Measurements from ENCODE around the gene RHBDF1.

Gene RHBDF1, protein sequence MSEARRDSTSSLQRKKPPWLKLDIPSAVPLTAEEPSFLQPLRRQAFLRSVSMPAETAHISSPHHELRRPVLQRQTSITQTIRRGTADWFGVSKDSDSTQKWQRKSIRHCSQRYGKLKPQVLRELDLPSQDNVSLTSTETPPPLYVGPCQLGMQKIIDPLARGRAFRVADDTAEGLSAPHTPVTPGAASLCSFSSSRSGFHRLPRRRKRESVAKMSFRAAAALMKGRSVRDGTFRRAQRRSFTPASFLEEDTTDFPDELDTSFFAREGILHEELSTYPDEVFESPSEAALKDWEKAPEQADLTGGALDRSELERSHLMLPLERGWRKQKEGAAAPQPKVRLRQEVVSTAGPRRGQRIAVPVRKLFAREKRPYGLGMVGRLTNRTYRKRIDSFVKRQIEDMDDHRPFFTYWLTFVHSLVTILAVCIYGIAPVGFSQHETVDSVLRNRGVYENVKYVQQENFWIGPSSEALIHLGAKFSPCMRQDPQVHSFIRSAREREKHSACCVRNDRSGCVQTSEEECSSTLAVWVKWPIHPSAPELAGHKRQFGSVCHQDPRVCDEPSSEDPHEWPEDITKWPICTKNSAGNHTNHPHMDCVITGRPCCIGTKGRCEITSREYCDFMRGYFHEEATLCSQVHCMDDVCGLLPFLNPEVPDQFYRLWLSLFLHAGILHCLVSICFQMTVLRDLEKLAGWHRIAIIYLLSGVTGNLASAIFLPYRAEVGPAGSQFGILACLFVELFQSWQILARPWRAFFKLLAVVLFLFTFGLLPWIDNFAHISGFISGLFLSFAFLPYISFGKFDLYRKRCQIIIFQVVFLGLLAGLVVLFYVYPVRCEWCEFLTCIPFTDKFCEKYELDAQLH

DNA sequence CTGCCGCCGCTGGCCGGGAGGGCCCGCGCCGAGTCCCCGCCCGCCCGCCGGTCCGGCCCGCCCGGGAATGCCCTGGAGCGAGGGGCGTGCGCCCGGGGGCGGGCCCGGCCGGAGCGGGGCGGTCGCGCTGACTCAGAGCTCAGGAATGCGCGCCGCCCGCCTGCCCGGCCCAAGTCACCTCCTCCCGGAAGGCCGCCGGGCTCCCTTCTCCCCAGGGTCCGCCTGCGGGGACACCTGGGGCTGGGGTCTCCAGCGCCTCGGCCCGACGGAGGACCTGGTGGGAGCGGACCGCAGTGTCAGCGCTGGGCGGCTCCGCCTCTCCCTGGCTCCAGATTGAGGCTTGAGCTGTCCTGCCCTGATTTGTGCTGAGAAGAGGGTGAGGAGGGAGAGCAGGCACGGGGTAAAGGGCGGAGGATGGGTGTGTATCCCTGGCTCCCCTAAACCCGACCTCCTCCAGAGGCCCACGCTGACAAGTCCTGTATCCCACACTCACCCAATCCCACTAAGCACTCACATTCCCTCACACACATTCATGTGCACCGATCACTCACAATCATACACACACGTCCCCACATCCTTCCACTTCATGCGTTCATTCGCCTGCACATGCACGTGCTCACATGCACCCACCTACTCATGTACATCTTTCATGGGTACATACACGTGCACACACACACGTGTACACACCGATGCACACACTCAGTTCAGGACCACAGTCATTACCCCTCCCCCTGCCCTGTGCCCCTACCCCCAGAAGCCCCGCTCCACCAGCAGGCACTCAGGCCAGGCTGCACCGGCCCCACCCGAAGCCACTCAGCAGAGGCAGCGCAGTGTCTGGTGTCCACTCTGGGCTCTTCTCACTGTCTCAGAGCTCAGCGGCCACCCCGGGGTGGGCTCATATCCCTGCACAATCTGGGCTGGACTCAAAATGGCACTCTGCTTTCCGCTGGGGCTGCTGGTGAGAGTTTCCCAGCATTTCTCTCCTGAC, at the start of gene RHBDF1:
RHBDF1 (minus strand) TSS at position 71 of the 988 bp plus-strand sequence. CDS start 7,616 bp downstream, outside the sequence.
- Mint-ChIP-seq H3K4me1 (ENCODE audit: low read depth) (peaks cover 31% of the 10 kb centered on the region), H3K9me3 (no peaks in the 10 kb centered on the region), H3K27me3 (peaks cover 74% of the 10 kb centered on the region), H3K36me3 (ENCODE audit: low read depth) (no peaks in the 10 kb centered on the region), H3K4me3 (peak within 1 kb of the TSS; percentile 56), H3K27ac (no peak within 1 kb of the TSS)
- intact Hi-C loops (cut with micrococcal nuclease): no loop called here

DNA sequence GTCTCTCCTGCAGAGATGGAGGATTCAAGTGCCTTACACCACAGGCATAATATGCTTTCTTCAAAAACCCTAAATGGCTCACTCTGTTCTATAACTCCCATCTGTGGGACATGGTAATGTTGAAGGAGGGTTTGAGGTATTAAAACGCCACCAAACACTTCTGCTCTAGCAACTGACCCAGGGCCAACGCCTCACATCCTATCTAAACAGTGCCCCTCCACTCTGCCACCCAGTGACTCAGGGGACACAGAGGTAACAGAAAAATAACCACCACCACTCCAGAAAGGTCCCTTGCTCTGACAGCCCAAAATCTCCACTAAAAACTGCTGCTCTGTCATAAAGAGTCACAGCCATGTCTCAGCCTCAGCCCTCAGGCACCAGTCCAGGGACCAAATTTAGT, 48.3 kb upstream of the RHBDF1 start:
- Mint-ChIP-seq H3K27me3 (no peaks in the 10 kb centered on the region), H3K36me3 (ENCODE audit: low read depth) (peaks cover 74% of the 10 kb centered on the region), H3K9me3 (no peaks in the 10 kb centered on the region), H3K27ac (no peak overlapping the region), H3K4me1 (ENCODE audit: low read depth) (peaks cover 8% of the 10 kb centered on the region), H3K4me3 (no peak overlapping the region)
- intact Hi-C loops (cut with micrococcal nuclease): no loop called here

DNA sequence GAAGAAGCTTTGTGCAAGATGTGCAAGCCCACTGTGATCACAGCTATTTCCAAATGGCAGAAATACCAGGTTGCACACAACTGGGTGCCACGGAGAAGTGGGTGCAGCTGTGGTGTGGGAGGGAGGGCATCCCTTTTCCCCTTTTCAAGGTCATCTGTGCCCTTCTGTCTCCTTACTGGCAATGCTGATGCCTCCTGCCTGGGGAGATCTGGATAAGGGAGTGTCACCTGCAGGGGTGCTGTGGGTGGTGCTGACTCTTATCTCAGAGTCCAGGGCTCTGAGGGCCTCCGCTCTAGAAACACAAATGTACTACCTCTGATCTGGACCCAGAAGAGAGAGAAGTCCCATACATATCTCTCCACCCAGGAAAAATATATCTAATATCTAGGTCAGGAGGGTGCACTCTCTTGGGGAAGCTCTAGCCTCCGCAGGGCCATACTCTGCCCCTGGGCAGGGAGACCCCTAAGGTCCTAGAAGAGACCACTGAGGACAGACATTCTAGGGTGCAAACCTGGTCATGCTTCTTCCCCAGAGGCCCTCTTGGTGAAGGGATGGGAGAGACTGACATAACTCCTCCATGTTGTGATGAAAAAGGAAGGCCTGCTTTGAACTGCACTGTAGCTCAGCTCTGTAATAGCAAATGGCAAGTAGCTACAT, 47.5 kb upstream of the RHBDF1 start:
- Mint-ChIP-seq H3K27me3 (no peaks in the 10 kb centered on the region), H3K4me1 (ENCODE audit: low read depth) (peaks cover 8% of the 10 kb centered on the region), H3K27ac (no peak overlapping the region), H3K4me3 (no peak overlapping the region), H3K9me3 (no peaks in the 10 kb centered on the region), H3K36me3 (ENCODE audit: low read depth) (peaks cover 74% of the 10 kb centered on the region)
- intact Hi-C loops (cut with micrococcal nuclease): loop anchor here (2.0 kb wide), 1 partner anchor 243 kb away; no protein-coding TSS in a partner anchor

DNA sequence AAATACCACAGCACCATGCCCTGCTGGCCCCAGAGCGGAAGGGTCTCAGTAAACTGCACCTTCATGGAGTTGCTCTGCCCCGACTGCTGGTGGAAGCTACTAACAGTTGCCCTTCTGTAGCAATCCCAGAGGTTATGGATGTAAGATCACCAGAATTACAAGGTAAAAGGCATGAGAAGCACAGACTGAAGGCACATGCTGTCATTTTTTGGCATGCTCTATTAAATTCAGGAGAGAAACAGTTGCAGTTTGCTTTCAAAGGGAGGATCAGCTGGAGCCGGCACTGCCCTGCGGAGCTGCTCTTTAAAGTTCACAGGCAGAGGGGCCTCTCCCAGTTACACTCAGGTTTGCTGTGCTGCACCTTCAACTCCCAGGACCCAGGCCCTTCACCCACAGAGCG, 46.9 kb upstream of the RHBDF1 start:
- H3K4me3 Mint-ChIP-seq: no peak overlapping the region
- peaks cover 8% of the 10 kb centered on the region for H3K4me1 Mint-ChIP-seq (ENCODE audit: low read depth)
- peaks cover 72% of the 10 kb centered on the region for H3K36me3 Mint-ChIP-seq (ENCODE audit: low read depth)
- H3K9me3 Mint-ChIP-seq: no peaks in the 10 kb centered on the region
- no peak overlapping the region for H3K27ac Mint-ChIP-seq
- no peaks in the 10 kb centered on the region for H3K27me3 Mint-ChIP-seq
- intact Hi-C loops (cut with micrococcal nuclease): loop anchor here (2.0 kb wide), 1 partner anchor 244 kb away; no protein-coding TSS in a partner anchor

DNA sequence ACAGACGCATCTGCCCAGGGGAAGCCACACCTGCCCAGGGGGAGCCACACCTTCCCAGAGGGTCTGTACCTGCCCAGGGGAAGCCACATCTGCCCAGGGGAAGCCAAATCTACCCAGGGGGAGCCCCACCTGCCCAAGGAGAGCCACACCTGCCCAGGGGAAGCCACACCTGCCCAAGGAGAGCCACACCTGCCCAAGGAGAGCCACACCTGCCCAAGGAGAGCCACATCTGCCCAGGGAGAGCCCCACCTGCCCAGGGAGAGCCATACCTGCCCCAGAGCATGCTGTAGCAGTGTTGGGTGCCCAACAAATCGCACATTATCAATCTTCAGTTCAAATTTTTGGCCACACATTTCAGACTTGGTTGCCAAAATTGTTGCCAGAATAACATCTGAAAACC, 46.4 kb upstream of the RHBDF1 start:
- no peaks in the 10 kb centered on the region for H3K9me3 Mint-ChIP-seq
- intact Hi-C loops (cut with micrococcal nuclease): loop anchor here (2.0 kb wide), 1 partner anchor 244 kb away; no protein-coding TSS in a partner anchor
- peaks cover 9% of the 10 kb centered on the region for H3K4me1 Mint-ChIP-seq (ENCODE audit: low read depth)
- H3K4me3 Mint-ChIP-seq: no peak overlapping the region
- peaks cover 72% of the 10 kb centered on the region for H3K36me3 Mint-ChIP-seq (ENCODE audit: low read depth)
- H3K27ac Mint-ChIP-seq: no peak overlapping the region
- no peaks in the 10 kb centered on the region for H3K27me3 Mint-ChIP-seq

DNA sequence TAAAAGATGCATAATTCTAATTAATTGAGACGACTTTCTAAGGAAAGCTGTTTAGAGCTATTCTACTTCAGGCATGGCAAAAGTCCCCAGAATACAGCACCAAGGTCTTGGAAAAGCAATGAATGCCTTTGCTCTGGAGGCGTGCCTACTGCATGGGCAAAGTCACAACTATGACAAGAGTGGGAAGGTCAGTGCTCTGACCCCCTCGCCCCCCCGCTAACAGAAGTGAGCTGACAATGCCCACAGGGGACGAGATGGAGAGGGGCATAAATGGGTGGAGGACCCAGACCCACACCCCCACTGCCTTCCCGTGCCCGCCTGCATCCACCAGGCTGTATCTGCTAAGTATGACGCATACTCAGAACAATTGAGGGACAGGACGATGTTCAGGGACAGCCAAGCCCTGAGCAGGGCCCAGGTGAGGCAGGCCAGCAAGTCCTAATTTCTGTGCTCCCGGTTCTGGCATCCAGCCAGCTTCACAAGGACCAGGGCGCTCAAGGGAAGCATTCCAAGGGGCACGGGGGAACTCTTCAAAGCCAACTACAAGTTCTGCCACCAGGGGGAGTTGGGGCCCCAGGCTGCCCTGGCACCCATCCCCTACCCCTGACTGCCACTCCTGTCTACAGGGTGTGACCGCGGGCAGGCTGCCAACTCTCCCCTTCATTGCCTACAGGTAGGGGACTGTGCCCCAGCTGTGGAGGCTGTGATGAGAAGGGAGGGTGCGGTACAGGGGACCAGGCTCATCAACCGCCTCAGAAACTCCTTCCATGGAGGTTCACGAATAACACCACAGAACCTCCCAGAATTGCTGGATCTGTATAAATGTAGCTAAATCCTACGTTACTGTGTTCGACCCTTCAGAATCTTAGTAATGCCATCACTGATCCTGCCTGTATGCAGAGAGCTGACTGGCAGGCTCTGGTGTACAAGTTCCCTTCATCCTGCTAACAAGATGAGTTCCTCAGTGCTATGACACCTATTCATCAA, 45.2 kb upstream of the RHBDF1 start:
- Mint-ChIP-seq H3K27me3 (no peaks in the 10 kb centered on the region), H3K4me3 (no peak overlapping the region), H3K4me1 (ENCODE audit: low read depth) (peaks cover 15% of the 10 kb centered on the region), H3K27ac (no peak overlapping the region), H3K9me3 (no peaks in the 10 kb centered on the region), H3K36me3 (ENCODE audit: low read depth) (peaks cover 68% of the 10 kb centered on the region)
- intact Hi-C loops (cut with micrococcal nuclease): loop anchor here (1.0 to 2.0 kb wide), 2 partner anchors 64 to 245 kb away; no protein-coding TSS in a partner anchor

DNA sequence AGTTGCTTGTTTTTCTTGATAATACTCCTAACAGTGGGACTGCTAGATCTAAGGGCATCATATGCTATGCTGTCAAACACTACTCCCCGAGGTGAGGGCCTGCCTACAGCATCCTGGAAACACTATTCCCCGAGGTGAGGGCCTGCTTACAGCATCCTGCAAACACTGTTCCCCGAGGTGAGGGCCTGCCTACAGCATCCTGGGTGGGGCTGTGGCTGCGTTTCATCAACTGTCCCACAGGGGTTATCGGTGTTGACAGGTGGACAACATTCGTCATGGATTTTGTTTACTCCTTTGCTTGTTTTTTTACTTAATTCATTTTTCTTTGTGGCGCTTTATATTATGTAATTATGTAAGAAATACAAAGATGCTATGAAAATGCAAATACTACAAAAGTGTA, 43.6 kb upstream of the RHBDF1 start:
- Mint-ChIP-seq H3K27ac (no peak overlapping the region), H3K9me3 (no peaks in the 10 kb centered on the region), H3K27me3 (no peaks in the 10 kb centered on the region), H3K4me1 (ENCODE audit: low read depth) (peaks cover 15% of the 10 kb centered on the region), H3K4me3 (no peak overlapping the region), H3K36me3 (ENCODE audit: low read depth) (peaks cover 69% of the 10 kb centered on the region)
- intact Hi-C loops (cut with micrococcal nuclease): no loop called here

DNA sequence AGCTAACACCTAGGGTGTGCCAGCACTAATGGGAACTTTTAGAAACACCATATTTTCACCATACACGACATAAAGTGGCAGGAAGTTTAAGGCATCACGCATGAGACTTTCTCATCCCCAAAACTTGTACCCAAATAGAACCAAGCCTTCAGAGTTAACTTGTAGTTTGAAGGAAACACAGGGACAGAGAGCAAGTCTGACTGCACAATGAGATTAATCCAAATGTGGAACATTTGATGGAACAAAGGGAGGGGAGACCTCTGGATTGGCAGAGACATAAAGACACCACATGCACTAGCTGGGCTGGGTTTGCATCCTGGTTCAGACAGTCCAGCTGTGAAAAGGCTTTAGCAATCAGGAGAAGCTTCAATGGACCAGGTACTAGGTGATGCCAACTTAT, 41.9 kb upstream of the RHBDF1 start:
- peaks cover 80% of the 10 kb centered on the region for H3K36me3 Mint-ChIP-seq (ENCODE audit: low read depth)
- H3K4me3 Mint-ChIP-seq: no peak overlapping the region
- intact Hi-C loops (cut with micrococcal nuclease): no loop called here
- H3K4me1 Mint-ChIP-seq (ENCODE audit: low read depth): peaks cover 7% of the 10 kb centered on the region
- H3K27me3 Mint-ChIP-seq: no peaks in the 10 kb centered on the region
- H3K9me3 Mint-ChIP-seq: no peaks in the 10 kb centered on the region
- no peak overlapping the region for H3K27ac Mint-ChIP-seq

DNA sequence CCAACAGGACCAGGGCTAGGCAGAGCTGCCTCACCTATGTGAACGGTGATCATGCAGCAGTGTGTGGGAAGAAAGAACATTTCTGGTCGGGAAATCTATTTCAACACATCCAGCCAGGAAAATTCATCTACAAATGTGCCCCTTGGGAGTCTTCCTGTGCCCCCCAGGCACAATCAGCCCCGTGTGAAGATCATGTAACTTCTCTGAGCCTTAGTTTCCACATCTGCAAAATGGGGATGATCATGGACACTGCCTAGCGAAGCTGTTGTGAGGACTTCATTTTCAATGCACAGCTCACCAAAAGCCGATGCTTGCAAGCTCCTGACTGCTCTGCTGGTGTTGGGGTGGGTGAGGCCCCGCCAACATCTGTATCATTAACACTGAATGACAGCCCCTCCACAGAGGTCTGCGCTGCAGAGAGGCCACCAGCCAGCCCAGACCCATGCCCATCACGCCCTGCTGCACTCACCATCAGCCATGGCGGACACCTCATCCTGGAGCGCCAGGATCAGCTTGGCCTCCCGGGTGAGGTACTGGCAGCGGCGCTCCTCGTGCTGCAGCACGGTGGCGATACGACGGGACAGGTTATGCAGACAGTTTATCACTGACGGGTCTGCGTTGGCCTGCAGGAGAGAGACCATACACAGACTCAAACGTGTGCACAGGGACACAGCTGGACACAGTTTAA, 39.9 kb upstream of the RHBDF1 start:
- H3K27me3 Mint-ChIP-seq: no peaks in the 10 kb centered on the region
- intact Hi-C loops (cut with micrococcal nuclease): no loop called here
- H3K4me1 Mint-ChIP-seq (ENCODE audit: low read depth): peaks cover 7% of the 10 kb centered on the region

DNA sequence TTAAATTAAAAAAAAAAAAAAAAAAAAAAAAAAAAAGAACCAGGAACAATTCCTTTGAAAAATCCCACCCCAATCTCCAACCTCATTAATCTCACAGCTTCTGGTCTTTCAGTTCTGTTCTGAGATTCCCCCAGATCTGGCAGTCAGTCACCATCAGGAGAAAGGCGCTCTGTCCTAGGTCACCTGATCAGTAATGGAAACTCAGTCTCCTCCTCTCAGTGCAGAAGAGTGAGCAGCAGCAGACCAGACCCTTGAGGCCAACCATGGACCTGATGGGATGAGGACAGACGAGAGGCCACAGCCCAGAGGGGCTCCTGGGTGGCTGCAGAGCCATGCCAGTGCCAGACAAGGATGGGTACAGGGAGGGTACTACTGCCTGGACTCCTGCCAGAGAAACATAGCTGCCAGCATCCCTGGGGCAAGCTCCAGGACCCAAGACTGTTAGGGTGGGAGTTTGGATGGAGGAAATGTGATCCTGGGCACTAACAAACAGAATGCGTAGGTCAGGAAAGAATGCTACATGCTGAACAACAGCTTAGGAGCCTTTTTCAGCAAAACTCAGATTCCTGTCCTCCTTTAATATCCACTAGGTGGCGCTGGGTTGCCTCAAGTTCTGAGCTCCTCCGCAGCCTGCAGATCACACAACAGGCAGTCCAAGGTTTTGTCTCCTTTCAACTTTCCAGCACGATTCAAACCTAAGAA, 34.3 kb upstream of the RHBDF1 start:
- Mint-ChIP-seq H3K27me3 (no peaks in the 10 kb centered on the region), H3K4me3 (no peak overlapping the region), H3K4me1 (ENCODE audit: low read depth) (no peaks in the 10 kb centered on the region), H3K36me3 (ENCODE audit: low read depth) (peaks cover 74% of the 10 kb centered on the region), H3K27ac (no peak overlapping the region), H3K9me3 (no peaks in the 10 kb centered on the region)
- intact Hi-C loops (cut with micrococcal nuclease): loop anchor here (1.0 kb wide), 1 partner anchor 75 kb away; no protein-coding TSS in a partner anchor

More for the DNA sequence above, 39.9 kb upstream of the RHBDF1 start:
- H3K4me3 Mint-ChIP-seq: no peak overlapping the region
- H3K9me3 Mint-ChIP-seq: no peaks in the 10 kb centered on the region
- peaks cover 86% of the 10 kb centered on the region for H3K36me3 Mint-ChIP-seq (ENCODE audit: low read depth)
- no peak overlapping the region for H3K27ac Mint-ChIP-seq

DNA sequence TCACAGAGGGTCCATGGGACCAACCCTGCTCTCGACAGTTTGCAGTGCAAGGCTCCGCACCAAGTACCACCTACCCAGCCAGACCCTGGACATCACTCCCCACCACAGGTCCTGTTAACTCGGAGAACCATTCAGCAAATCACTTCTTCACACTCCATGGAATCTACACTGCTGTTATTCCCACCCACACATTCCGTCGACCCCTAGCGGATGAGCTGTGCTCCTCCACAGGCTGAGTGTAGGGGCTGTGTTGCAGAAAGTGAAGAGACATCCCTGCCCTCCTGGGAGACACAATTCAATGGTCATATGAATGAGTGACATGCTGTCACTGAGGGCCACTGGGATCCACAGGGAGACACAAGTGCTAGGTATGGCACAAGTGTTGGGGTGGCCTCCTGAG, 33.1 kb upstream of the RHBDF1 start:
- Mint-ChIP-seq H3K27me3 (no peaks in the 10 kb centered on the region), H3K36me3 (ENCODE audit: low read depth) (peaks cover 71% of the 10 kb centered on the region), H3K4me3 (no peak overlapping the region), H3K4me1 (ENCODE audit: low read depth) (no peaks in the 10 kb centered on the region), H3K9me3 (no peaks in the 10 kb centered on the region), H3K27ac (no peak overlapping the region)
- intact Hi-C loops (cut with micrococcal nuclease): no loop called here
